Femur (tissue), 1 donor: ENCODE measurements around the gene EGFL7.
"Not testable (repeated sequence)": the region's sequence is repeated elsewhere in the genome, so short reads cannot be mapped to it uniquely, and the experiment has no call there.

Experiments
- DNase-seq: peaks from one replicate; pipeline ENCODE4 v3.0.0-alpha.2; 2017

The EGFL7 gene

GRCh38 chr9:136625101-136626065 lies 37.3 kb upstream of the EGFL7 start:
- peak; percentile 76 for DNase-seq

GRCh38 chr9:136626066-136626725 lies 36.5 kb upstream of the EGFL7 start:
- peak; percentile 24 for DNase-seq

- peak; percentile 20 for DNase-seq
These were observed 35.7 kb upstream of the EGFL7 start for GRCh38 chr9:136626740-136627642.

GRCh38 chr9:136627703-136628102 lies 35.0 kb upstream of the EGFL7 start:
- DNase-seq: peak; percentile 17

GRCh38 chr9:136628268-136628667 lies 34.4 kb upstream of the EGFL7 start:
- DNase-seq: peak; percentile 26

GRCh38 chr9:136629001-136629878 lies 33.5 kb upstream of the EGFL7 start:
- peak; percentile 26 for DNase-seq

- peak; percentile 79 for DNase-seq
These were observed 32.6 kb upstream of the EGFL7 start for GRCh38 chr9:136629879-136630661.

- no peak for DNase-seq
These were observed 32.1 kb upstream of the EGFL7 start for GRCh38 chr9:136630662-136630992.

- DNase-seq: peak; percentile 88
These were observed 31.4 kb upstream of the EGFL7 start for GRCh38 chr9:136631038-136632000.

- DNase-seq: not testable (repeated sequence)
These were observed 30.6 kb upstream of the EGFL7 start for GRCh38 chr9:136632072-136632471.

GRCh38 chr9:136632491-136633106 lies 30.1 kb upstream of the EGFL7 start:
- DNase-seq: not testable (repeated sequence)

- peak; percentile 15 for DNase-seq
These were observed 27.8 kb upstream of the EGFL7 start for GRCh38 chr9:136634904-136635303.

GRCh38 chr9:136640171-136641111 lies 22.3 kb upstream of the EGFL7 start:
- DNase-seq: peak; percentile 77

GRCh38 chr9:136642439-136642921 lies 20.2 kb upstream of the EGFL7 start:
- DNase-seq: peak; percentile 28

GRCh38 chr9:136643596-136644342 lies 18.9 kb upstream of the EGFL7 start:
- peak; percentile 32 for DNase-seq

- DNase-seq: no peak
These were observed 18.4 kb upstream of the EGFL7 start for GRCh38 chr9:136644343-136644592.

- peak; percentile 88 for DNase-seq
These were observed 17.9 kb upstream of the EGFL7 start for GRCh38 chr9:136644593-136645351.
